ENCODE measurements around the gene EGFL8. TPM values are rescaled to one million over a fixed set of nuclear protein-coding genes. Genes with fewer than 3 reads are reported as not detected.
"Not testable (repeated sequence)": the region's sequence is repeated elsewhere in the genome, so short reads cannot be mapped to it uniquely, and the experiment has no call there.

EGFL8 gene
- total RNA-seq, 2 donors from 2014 or later: 9.6 to 9.7 TPM

- ATAC-seq (no peak), DNase-seq (no peak)
- H3K36me3 Mint-ChIP-seq (ENCODE audit: low read depth): peaks cover 3% of the 10 kb centered on the region
- peaks cover 23% of the 10 kb centered on the region for H3K4me1 Mint-ChIP-seq
- peak overlapping the region; percentile 94 for H3K27ac Mint-ChIP-seq
- H3K27me3 Mint-ChIP-seq: peaks cover 5% of the 10 kb centered on the region
- no peaks in the 10 kb centered on the region for H3K9me3 ChIP-seq (ENCODE audit: control insufficient read depth, low read length, poor library complexity, severe bottlenecking)
- peak overlapping the region; percentile 85 for H3K4me3 Mint-ChIP-seq
These were observed 34.9 kb upstream of the EGFL8 start for GRCh38 chr6:32129297-32130088.

DNA sequence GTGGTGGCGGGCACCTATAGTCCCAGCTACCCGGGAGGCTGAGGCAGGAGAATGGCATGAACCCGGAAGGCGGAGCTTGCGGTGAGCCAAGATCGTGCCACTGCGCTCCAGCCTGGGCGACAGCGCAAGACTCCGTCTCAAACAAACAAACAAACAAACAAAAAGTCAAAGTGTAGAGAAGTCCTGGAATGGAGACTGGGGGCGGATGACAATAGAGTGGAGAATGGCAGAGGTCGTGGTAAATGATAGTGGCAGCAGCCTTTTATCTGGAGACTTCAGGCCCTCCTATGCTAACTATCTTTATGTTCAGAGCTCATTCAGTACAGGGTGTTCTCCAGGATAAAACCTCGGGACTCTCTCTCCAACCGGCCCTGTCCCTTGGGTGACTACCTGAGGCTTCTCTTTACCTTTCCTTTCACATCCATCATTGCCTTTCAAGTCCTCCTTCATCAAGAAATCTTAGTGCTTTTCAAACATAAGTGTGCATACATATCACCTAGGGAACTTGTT, 32.9 kb upstream of the EGFL8 start:
- ATAC-seq (no peak), DNase-seq (no peak)
- Mint-ChIP-seq H3K27ac (no peak overlapping the region), H3K36me3 (ENCODE audit: low read depth) (no peaks in the 10 kb centered on the region), H3K27me3 (peaks cover 11% of the 10 kb centered on the region), H3K4me1 (peaks cover 18% of the 10 kb centered on the region), H3K4me3 (peak overlapping the region; percentile 6)
- no peaks in the 10 kb centered on the region for H3K9me3 ChIP-seq (ENCODE audit: control insufficient read depth, low read length, poor library complexity, severe bottlenecking)

- Mint-ChIP-seq H3K4me3 (no peak overlapping the region), H3K4me1 (peaks cover 13% of the 10 kb centered on the region), H3K27ac (no peak overlapping the region), H3K36me3 (ENCODE audit: low read depth) (no peaks in the 10 kb centered on the region), H3K27me3 (peaks cover 11% of the 10 kb centered on the region)
- H3K9me3 ChIP-seq (ENCODE audit: control insufficient read depth, low read length, poor library complexity, severe bottlenecking): no peaks in the 10 kb centered on the region
- DNase-seq (no peak), ATAC-seq (no peak)
These were observed 32.3 kb upstream of the EGFL8 start for GRCh38 chr6:32132110-32132509.

- Mint-ChIP-seq H3K27ac (no peak overlapping the region), H3K36me3 (ENCODE audit: low read depth) (no peaks in the 10 kb centered on the region), H3K27me3 (peaks cover 11% of the 10 kb centered on the region), H3K4me1 (peaks cover 7% of the 10 kb centered on the region), H3K4me3 (no peak overlapping the region)
- DNase-seq: no peak
- ATAC-seq: no peak
- H3K9me3 ChIP-seq (ENCODE audit: control insufficient read depth, low read length, poor library complexity, severe bottlenecking): no peaks in the 10 kb centered on the region
These were observed 30.6 kb upstream of the EGFL8 start for GRCh38 chr6:32133786-32134185.

GRCh38 chr6:32137454-32137853, 26.9 kb upstream of the EGFL8 start:
- no peak overlapping the region for H3K4me3 Mint-ChIP-seq
- H3K27me3 Mint-ChIP-seq: peaks cover 28% of the 10 kb centered on the region
- peaks cover 6% of the 10 kb centered on the region for H3K36me3 Mint-ChIP-seq (ENCODE audit: low read depth)
- no peaks in the 10 kb centered on the region for H3K9me3 ChIP-seq (ENCODE audit: control insufficient read depth, low read length, poor library complexity, severe bottlenecking)
- H3K4me1 Mint-ChIP-seq: no peaks in the 10 kb centered on the region
- H3K27ac Mint-ChIP-seq: no peak overlapping the region
- DNase-seq (no peak), ATAC-seq (no peak)

- Mint-ChIP-seq H3K4me3 (no peak overlapping the region), H3K36me3 (ENCODE audit: low read depth) (peaks cover 6% of the 10 kb centered on the region), H3K4me1 (no peaks in the 10 kb centered on the region), H3K27me3 (peaks cover 23% of the 10 kb centered on the region), H3K27ac (no peak overlapping the region)
- no peaks in the 10 kb centered on the region for H3K9me3 ChIP-seq (ENCODE audit: control insufficient read depth, low read length, poor library complexity, severe bottlenecking)
- ATAC-seq (no peak), DNase-seq (no peak)
These were observed 24.8 kb upstream of the EGFL8 start for GRCh38 chr6:32139590-32139989.

DNA sequence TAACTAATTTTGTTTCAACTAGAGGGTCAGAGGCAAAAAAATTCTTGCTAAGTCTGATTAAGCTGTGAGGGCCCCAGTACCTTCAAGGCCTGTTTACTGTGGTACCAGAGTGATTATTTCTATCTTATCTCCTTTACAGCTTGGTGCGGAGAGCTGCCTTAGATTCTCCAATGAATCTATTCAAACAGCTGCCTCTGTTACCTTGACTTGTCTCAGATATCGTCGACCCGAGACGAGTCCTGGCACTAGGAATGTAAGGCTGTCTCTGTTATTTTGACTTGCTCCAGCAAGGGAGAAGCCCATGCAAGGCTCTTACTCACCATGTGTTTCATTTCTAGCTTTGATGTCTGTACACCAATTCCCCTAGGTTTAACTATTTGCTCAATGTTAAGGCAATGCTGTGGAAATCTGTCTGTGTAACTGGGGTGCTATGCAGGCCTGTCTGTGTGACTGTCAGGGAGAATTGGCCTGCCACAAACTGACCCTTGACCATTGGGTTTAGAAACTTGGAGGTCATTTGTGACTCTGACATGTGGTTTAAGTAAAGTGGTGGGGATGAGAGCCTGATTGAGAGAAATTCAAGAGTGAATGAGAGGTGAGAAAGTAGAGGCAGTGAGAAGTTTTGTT, 23.9 kb upstream of the EGFL8 start:
- peaks cover 20% of the 10 kb centered on the region for H3K27me3 Mint-ChIP-seq
- peaks cover 6% of the 10 kb centered on the region for H3K36me3 Mint-ChIP-seq (ENCODE audit: low read depth)
- no peak for ATAC-seq
- H3K4me3 Mint-ChIP-seq: no peak overlapping the region
- no peaks in the 10 kb centered on the region for H3K4me1 Mint-ChIP-seq
- no peaks in the 10 kb centered on the region for H3K9me3 ChIP-seq (ENCODE audit: control insufficient read depth, low read length, poor library complexity, severe bottlenecking)
- no peak overlapping the region for H3K27ac Mint-ChIP-seq
- no peak for DNase-seq

DNA sequence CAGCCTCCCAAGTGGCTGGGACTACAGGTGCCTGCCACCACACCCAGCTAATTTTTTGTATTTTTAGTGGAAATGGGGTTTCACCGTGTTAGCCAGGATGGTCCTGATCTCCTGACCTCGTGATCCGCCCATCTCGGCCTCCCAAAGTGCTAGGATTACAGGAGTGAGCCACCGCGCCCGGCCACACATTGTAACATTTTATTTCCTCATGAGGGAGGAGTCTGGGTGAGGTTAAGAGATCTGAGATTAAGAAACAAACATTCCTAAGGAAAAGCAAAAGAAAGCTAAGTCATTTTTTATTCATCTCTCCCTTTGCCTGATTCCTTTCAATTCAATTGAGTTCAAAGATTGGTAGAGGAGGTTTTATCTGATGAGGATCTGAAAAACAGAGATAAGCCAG, 20.2 kb upstream of the EGFL8 start:
- H3K36me3 Mint-ChIP-seq (ENCODE audit: low read depth); ATAC-seq: not testable (repeated sequence)

GRCh38 chr6:32146287-32146686, 18.1 kb upstream of the EGFL8 start:
- Mint-ChIP-seq H3K4me1 (peaks cover 21% of the 10 kb centered on the region), H3K27me3 (peaks cover 52% of the 10 kb centered on the region), H3K4me3 (no peak overlapping the region), H3K27ac (no peak overlapping the region), H3K36me3 (ENCODE audit: low read depth) (peaks cover 15% of the 10 kb centered on the region)
- H3K9me3 ChIP-seq (ENCODE audit: control insufficient read depth, low read length, poor library complexity, severe bottlenecking): no peaks in the 10 kb centered on the region
- ATAC-seq (no peak), DNase-seq (no peak)

More for the DNA sequence above, 20.2 kb upstream of the EGFL8 start:
- not testable (repeated sequence) for H3K4me3 Mint-ChIP-seq; H3K9me3 ChIP-seq (ENCODE audit: control insufficient read depth, low read length, poor library complexity, severe bottlenecking); H3K27ac Mint-ChIP-seq; DNase-seq
- peaks cover 43% of the 10 kb centered on the region for H3K27me3 Mint-ChIP-seq
- peaks cover 15% of the 10 kb centered on the region for H3K4me1 Mint-ChIP-seq

DNA sequence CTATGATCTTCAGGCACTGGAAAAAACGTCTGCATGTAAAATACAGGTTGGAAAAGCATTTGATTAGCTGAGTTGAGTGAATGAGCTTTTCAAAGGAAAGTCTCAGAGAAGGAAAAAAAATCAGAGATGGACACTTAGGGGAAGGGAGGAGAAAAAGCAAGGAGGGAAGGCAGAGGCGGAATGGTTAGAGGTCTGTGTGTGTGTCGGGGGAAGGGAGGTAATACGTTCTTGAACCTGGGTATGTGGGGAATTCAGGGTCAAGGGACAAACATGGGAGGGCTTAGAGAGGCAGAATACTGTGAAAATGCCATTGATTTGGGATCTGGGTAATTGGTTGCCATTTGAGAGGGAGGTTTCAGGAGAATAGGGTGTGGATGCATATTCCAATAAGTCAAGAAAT, 17.7 kb upstream of the EGFL8 start:
- peaks cover 23% of the 10 kb centered on the region for H3K4me1 Mint-ChIP-seq
- ATAC-seq (no peak), DNase-seq (no peak)
- no peaks in the 10 kb centered on the region for H3K9me3 ChIP-seq (ENCODE audit: control insufficient read depth, low read length, poor library complexity, severe bottlenecking)
- H3K36me3 Mint-ChIP-seq (ENCODE audit: low read depth): peaks cover 12% of the 10 kb centered on the region
- no peak overlapping the region for H3K27ac Mint-ChIP-seq
- H3K27me3 Mint-ChIP-seq: peaks cover 50% of the 10 kb centered on the region
- no peak overlapping the region for H3K4me3 Mint-ChIP-seq

GRCh38 chr6:32147401-32148132, 16.8 kb upstream of the EGFL8 start:
- H3K36me3 Mint-ChIP-seq (ENCODE audit: low read depth): peaks cover 9% of the 10 kb centered on the region
- no peak for ATAC-seq
- peak overlapping the region; percentile 46 for H3K27ac Mint-ChIP-seq
- H3K4me1 Mint-ChIP-seq: peaks cover 26% of the 10 kb centered on the region
- peaks cover 43% of the 10 kb centered on the region for H3K27me3 Mint-ChIP-seq
- no peak for DNase-seq
- H3K4me3 Mint-ChIP-seq: peak overlapping the region; percentile 87
- H3K9me3 ChIP-seq (ENCODE audit: control insufficient read depth, low read length, poor library complexity, severe bottlenecking): no peaks in the 10 kb centered on the region

GRCh38 chr6:32148289-32149091, 15.9 kb upstream of the EGFL8 start:
- Mint-ChIP-seq H3K36me3 (ENCODE audit: low read depth) (peaks cover 9% of the 10 kb centered on the region), H3K27me3 (peaks cover 47% of the 10 kb centered on the region), H3K27ac (peak overlapping the region; percentile 46), H3K4me1 (peaks cover 33% of the 10 kb centered on the region), H3K4me3 (peak overlapping the region; percentile 87)
- ATAC-seq (peak; percentile 84), DNase-seq (peak; percentile 47 to 63 (median 49))
- H3K9me3 ChIP-seq (ENCODE audit: control insufficient read depth, low read length, poor library complexity, severe bottlenecking): no peaks in the 10 kb centered on the region

All from T-helper 17 cell (primary cell).